HG02852 (cell line): ENCODE data around the gene PSMB4.
"Not testable (repeated sequence)": the region's sequence is repeated elsewhere in the genome, so short reads cannot be mapped to it uniquely, and the experiment has no call there.

ENCODE experiments used
- ATAC-seq: cut with Tn5 transposase; IDR thresholded peaks from one replicate; pipeline ENCODE4 v1.9.1; 2021; ENCODE audit warnings: mild to moderate bottlenecking, moderate library complexity; ENCODE audit not compliant: unreplicated experiment

Gene PSMB4

GRCh38 chr1:151386002-151386401, 13.4 kb upstream of the PSMB4 start:
- ATAC-seq = no peak

- ATAC-seq = not testable (repeated sequence)
Observed at GRCh38 chr1:151390221-151391078, 8.9 kb upstream of the PSMB4 start.

- no peak for ATAC-seq
Observed at GRCh38 chr1:151391079-151391563, 8.3 kb upstream of the PSMB4 start.

- ATAC-seq = no peak
Observed at GRCh38 chr1:151393583-151393982, 5.8 kb upstream of the PSMB4 start.

GRCh38 chr1:151396265-151396664, 3.1 kb upstream of the PSMB4 start:
- ATAC-seq = not testable (repeated sequence)

GRCh38 chr1:151401125-151401788, 1.9 kb downstream of the PSMB4 start:
- ATAC-seq = no peak

GRCh38 chr1:151401860-151402259, 2.5 kb downstream of the PSMB4 start:
- ATAC-seq = no peak

- no peak for ATAC-seq
Observed at GRCh38 chr1:151402764-151403163, 3.4 kb downstream of the PSMB4 start.

GRCh38 chr1:151403612-151404011, 4.2 kb downstream of the PSMB4 start:
- no peak for ATAC-seq

GRCh38 chr1:151405187-151405951, 6.0 kb downstream of the PSMB4 start:
- ATAC-seq = no peak

- ATAC-seq = no peak
Observed at GRCh38 chr1:151406176-151406575, 6.8 kb downstream of the PSMB4 start.

GRCh38 chr1:151407304-151407703, 7.9 kb downstream of the PSMB4 start:
- ATAC-seq = no peak

GRCh38 chr1:151408891-151409290, 9.5 kb downstream of the PSMB4 start:
- no peak for ATAC-seq

- ATAC-seq = no peak
Observed at GRCh38 chr1:151411884-151412283, 12.5 kb downstream of the PSMB4 start.

GRCh38 chr1:151416231-151416630, 16.9 kb downstream of the PSMB4 start:
- ATAC-seq = no peak

GRCh38 chr1:151418081-151418480, 18.7 kb downstream of the PSMB4 start:
- ATAC-seq = no peak

- no peak for ATAC-seq
Observed at GRCh38 chr1:151419819-151420218, 20.4 kb downstream of the PSMB4 start.

GRCh38 chr1:151425103-151425502, 25.7 kb downstream of the PSMB4 start:
- ATAC-seq = no peak

GRCh38 chr1:151428068-151428467, 28.7 kb downstream of the PSMB4 start:
- no peak for ATAC-seq

GRCh38 chr1:151433827-151434226, 34.5 kb downstream of the PSMB4 start:
- not testable (repeated sequence) for ATAC-seq

- no peak for ATAC-seq
Observed at GRCh38 chr1:151435174-151435573, 35.8 kb downstream of the PSMB4 start.
